Stomach (tissue), 9 donors: ENCODE data around the gene CAP1. TPM values are rescaled to one million over a fixed set of nuclear protein-coding genes. Genes with fewer than 3 reads are reported as not detected.
A peak's percentile ranks its signal among the peaks of the same experiment; 100 is the strongest.

ENCODE experiments used
- DNase-seq, 2 donors: peaks; one replicate each; pipeline versions ENCODE4 v3.0.0 to v3.0.0-alpha.2; 2013 to 2019
- H3K27ac ChIP-seq, 5 donors: fragments of 200-600 bp in 4 of 5; sonication (generic) in 4 of 5; one replicate each; pipeline ENCODE4 v1.5.1; 2013 to 2019; ENCODE audit warnings: mild to moderate bottlenecking in 1 of 5, moderate library complexity in 1 of 5
- H3K27me3 ChIP-seq, 3 donors: fragments of 200-600 bp; sonication (generic); one replicate each; pipeline ENCODE4 v1.5.1; 2017 to 2019; ENCODE audit warnings: mixed run types in 1 of 3
- H3K36me3 ChIP-seq, 4 donors: fragments of 200-600 bp; sonication (generic); 1 replicate in 3 of 4; 2 replicates in 1 of 4; pipeline ENCODE4 v1.5.1; 2016 to 2019
- H3K4me1 ChIP-seq, 4 donors: fragments of 200-600 bp; sonication (generic); one replicate each; pipeline ENCODE4 v1.5.1; 2016 to 2019
- H3K4me3 ChIP-seq, 4 donors: fragments of 200-600 bp; sonication (generic) in 3 of 4; one replicate each; pipeline ENCODE4 v1.5.1; 2016 to 2019; ENCODE audit warnings: mild to moderate bottlenecking in 1 of 4
- H3K9me3 ChIP-seq, 4 donors: fragments of 200-600 bp; sonication (generic); one replicate each; pipeline ENCODE4 v1.5.1; 2016 to 2019
- EP300 ChIP-seq: sonication (generic); formaldehyde crosslinking; IDR thresholded peaks from one replicate; pipeline ENCODE4 v1.6.1; 2017; ENCODE audit warnings: antibody characterized with exemption
- POLR2A ChIP-seq, 4 donors: fragments of 450-650 bp; IDR thresholded peaks; one replicate each; pipeline ENCODE4 v1.6.1; 2016; ENCODE audit warnings: antibody characterized with exemption in 4 of 4, control low read depth in 2 of 4, mild to moderate bottlenecking in 1 of 4, moderate library complexity in 1 of 4
- POLR2AphosphoS5 ChIP-seq, 3 donors: sonication (generic); formaldehyde crosslinking; IDR thresholded peaks; one replicate each; pipeline ENCODE4 v1.6.1; 2016; ENCODE audit warnings: antibody characterized with exemption in 3 of 3
- WGBS, 5 donors: extraction: QIAGEN DNeasy Blood & Tissue Kit in 3 of 5; methylation state at CpG; one replicate each; pipeline versions ENCODE4 v1.1.5 to v1.1.7; 2013 to 2018; 5-methylcytosine and 5-hydroxymethylcytosine counted together
- intact Hi-C: fragments of 100-400 bp; cut with DNase I; formaldehyde crosslinking; loops from one replicate; pipeline ENCODE4 v1.15.1; 2023; ENCODE audit warnings: low total_unique reads
- polyA plus RNA-seq, 3 donors: library from polyadenylated mRNA; stranded (reverse); fragments of 200-250 nt; gene quantifications; one replicate each; pipeline ENCODE4 v1.2.3, GENCODE V29; 2013
- total RNA-seq, 5 donors: library from RNA; depleted of rRNA; stranded (reverse); fragments of >200 nt; gene quantifications; one replicate each; pipeline versions ENCODE4 v1.1.0 to v1.2.3, GENCODE V29; 2014 to 2016
- TF ChIP-seq, protein P1 (sequence below), 7 experiments: fragments of 450-650 bp in 4 of 7; fragments of 200-600 bp in 3 of 7; sonication (generic) in 3 of 7; IDR thresholded peaks; one replicate each; pipeline ENCODE4 v1.5.1; 2016 to 2019; ENCODE audit warnings: antibody characterized with exemption in 7 of 7, control low read depth in 2 of 7, mild to moderate bottlenecking in 1 of 7
- donor health status: healthy with polysubstance abuse.
- donor health status: Bipolar disorder and iron deficiency.
- donor health status: healthy.

CAP1 gene
- total and polyA plus RNA-seq, 8 donors, result 95.5 to 252 (median 154) TPM

DNA sequence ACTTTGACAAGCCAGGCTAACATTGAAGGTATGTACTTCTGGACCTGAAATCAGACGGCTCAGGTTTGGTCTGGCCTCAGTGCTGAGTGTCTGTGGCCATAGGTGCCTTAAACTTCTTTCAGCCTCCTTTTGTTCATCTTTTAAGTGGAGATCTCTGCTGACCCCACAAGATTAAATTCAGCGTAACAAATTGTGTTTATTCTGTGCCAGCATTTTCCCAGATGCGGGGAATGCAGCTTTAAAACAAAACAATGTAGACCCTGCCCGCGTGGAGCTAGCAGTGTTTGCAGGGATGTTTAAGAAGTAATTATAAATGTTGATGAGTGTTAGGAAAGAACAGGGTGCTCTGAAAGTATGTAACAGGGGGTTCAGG lies 923 bp downstream of the CAP1 start:
- 3 to 8% (median 5%) methylated on average over 5 of the region's 5 CpGs for WGBS, 5 donors
- no peaks in the 10 kb centered on the region for H3K27me3 ChIP-seq
- intact Hi-C loops, result no loop called here
- no peaks in the 10 kb centered on the region for H3K9me3 ChIP-seq
- peak overlapping the region; percentile 89 to 99 (median 99) for H3K27ac ChIP-seq
- no peak for DNase-seq
- no peak for TF ChIP-seq POLR2A (IDR thresholded peaks at IDR 0.05)
- TF ChIP-seq POLR2AphosphoS5 (IDR thresholded peaks at IDR 0.05), result no peak
- TF ChIP-seq EP300, result no peak
- TF ChIP-seq, protein P1, sequence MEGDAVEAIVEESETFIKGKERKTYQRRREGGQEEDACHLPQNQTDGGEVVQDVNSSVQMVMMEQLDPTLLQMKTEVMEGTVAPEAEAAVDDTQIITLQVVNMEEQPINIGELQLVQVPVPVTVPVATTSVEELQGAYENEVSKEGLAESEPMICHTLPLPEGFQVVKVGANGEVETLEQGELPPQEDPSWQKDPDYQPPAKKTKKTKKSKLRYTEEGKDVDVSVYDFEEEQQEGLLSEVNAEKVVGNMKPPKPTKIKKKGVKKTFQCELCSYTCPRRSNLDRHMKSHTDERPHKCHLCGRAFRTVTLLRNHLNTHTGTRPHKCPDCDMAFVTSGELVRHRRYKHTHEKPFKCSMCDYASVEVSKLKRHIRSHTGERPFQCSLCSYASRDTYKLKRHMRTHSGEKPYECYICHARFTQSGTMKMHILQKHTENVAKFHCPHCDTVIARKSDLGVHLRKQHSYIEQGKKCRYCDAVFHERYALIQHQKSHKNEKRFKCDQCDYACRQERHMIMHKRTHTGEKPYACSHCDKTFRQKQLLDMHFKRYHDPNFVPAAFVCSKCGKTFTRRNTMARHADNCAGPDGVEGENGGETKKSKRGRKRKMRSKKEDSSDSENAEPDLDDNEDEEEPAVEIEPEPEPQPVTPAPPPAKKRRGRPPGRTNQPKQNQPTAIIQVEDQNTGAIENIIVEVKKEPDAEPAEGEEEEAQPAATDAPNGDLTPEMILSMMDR (IDR thresholded peaks at IDR 0.05), result no peak
- H3K4me1 ChIP-seq, result peaks cover 48 to 87% (median 73%) of the 10 kb centered on the region in 4 donors
- peak overlapping the region; percentile 77 to 99 (median 93) for H3K4me3 ChIP-seq
- H3K36me3 ChIP-seq, result peaks cover 0 to 11% (median 0%) of the 10 kb centered on the region in 4 donors

DNA sequence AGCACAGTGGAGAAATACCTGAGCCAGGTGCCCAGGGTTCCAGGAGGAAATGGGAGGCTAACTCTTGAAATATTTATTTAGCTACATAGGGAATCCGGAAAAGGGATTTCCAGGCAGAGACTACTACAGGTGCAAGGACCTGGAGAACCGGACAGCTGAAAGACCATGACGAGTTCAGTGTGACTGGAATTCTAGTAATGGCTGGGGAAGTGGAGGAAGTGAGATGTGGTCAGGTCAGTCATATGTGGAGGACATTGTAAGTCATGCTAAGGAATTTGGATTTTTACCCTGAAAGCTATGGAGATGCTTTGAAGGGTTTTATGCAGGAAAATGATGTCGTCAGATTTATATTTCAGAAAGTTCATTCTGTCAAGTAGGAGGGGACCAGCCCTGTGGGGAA lies 1.8 kb downstream of the CAP1 start:
- DNase-seq, result no peak
- H3K36me3 ChIP-seq, result peaks cover 0 to 11% (median 0%) of the 10 kb centered on the region in 4 donors
- WGBS, 5 donors, result 50 to 64% (median 61%) methylated on average over 4 of the region's 4 CpGs
- H3K27me3 ChIP-seq, result no peaks in the 10 kb centered on the region
- peaks cover 43 to 87% (median 75%) of the 10 kb centered on the region in 4 donors for H3K4me1 ChIP-seq
- H3K27ac ChIP-seq, result peak overlapping the region in 4 of 5 donors; percentile 98 to 99 (median 99)
- intact Hi-C loops, result no loop called here
- TF ChIP-seq POLR2AphosphoS5 (IDR thresholded peaks at IDR 0.05), result no peak
- TF ChIP-seq EP300, result no peak
- no peak for TF ChIP-seq POLR2A (IDR thresholded peaks at IDR 0.05)
- TF ChIP-seq, protein P1 (IDR thresholded peaks at IDR 0.05), result no peak
- peak overlapping the region; percentile 77 to 99 (median 93) for H3K4me3 ChIP-seq
- no peaks in the 10 kb centered on the region for H3K9me3 ChIP-seq

DNA sequence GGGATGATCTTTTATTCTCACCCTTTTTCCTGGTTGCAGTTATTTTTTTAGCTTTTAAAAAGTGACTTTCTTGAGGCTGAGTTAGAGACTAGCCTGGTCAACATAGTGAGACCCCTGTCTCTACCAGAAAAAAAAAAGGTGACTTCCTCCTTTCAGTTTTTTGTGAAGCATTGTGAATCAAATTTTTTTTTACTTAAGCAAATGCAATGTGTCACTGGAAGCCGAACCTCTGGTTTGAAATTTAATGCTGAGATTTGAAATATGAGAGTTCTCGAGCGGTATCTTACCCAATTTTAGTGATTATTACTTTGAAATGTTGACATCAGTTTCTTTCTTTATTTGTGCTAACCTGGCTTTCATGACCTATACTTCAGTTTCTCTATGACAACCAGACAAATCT lies 3.6 kb downstream of the CAP1 start:
- H3K4me3 ChIP-seq, result peak overlapping the region in 2 of 4 donors; percentile 77 to 96
- WGBS, 5 donors, result 54 to 77% (median 67%) methylated on average over 3 of the region's 3 CpGs
- H3K4me1 ChIP-seq, result peaks cover 46 to 87% (median 77%) of the 10 kb centered on the region in 4 donors

GRCh38 chr1:40045182-40045581 lies 4.7 kb downstream of the CAP1 start:
- H3K27ac ChIP-seq, result peak overlapping the region in 2 of 5 donors; percentile 18 to 55
- intact Hi-C loops, result no loop called here
- H3K9me3 ChIP-seq, result no peaks in the 10 kb centered on the region
- TF ChIP-seq, protein P1 (IDR thresholded peaks at IDR 0.05), result no peak
- TF ChIP-seq POLR2AphosphoS5 (IDR thresholded peaks at IDR 0.05) (no peak), POLR2A (IDR thresholded peaks at IDR 0.05) (no peak), EP300 (no peak)
- WGBS, 5 donors, result 79 to 89% (median 88%) methylated on average over 4 of the region's 4 CpGs
- no peak overlapping the region for H3K4me3 ChIP-seq
- no peaks in the 10 kb centered on the region for H3K27me3 ChIP-seq
- peaks cover 53 to 91% (median 77%) of the 10 kb centered on the region in 4 donors for H3K4me1 ChIP-seq
- peaks cover 0 to 17% (median 0%) of the 10 kb centered on the region in 4 donors for H3K36me3 ChIP-seq
- no peak for DNase-seq

More for the DNA sequence above, 3.6 kb downstream of the CAP1 start:
- DNase-seq, result no peak
- Histone ChIP-seq H3K27ac (peak overlapping the region in 3 of 5 donors; percentile 3 to 99 (median 99)), H3K27me3 (no peaks in the 10 kb centered on the region), H3K36me3 (peaks cover 0 to 11% (median 0%) of the 10 kb centered on the region in 4 donors), H3K9me3 (no peaks in the 10 kb centered on the region)
- TF ChIP-seq EP300 (no peak), POLR2AphosphoS5 (IDR thresholded peaks at IDR 0.05) (no peak), POLR2A (IDR thresholded peaks at IDR 0.05) (no peak)
- TF ChIP-seq, protein P1 (IDR thresholded peaks at IDR 0.05), result no peak
- intact Hi-C loops, result no loop called here
